H9 (cell line): ENCODE measurements around the gene AFAP1L2. TPM values are rescaled to one million over a fixed set of nuclear protein-coding genes. Genes with fewer than 3 reads are reported as not detected.

Experiments
- DNase-seq: peaks from one replicate; pipeline ENCODE4 v3.0.0-alpha.2; 2017
- H2AFZ ChIP-seq: one replicate; pipeline ENCODE4 v1.6.1; 2013; ENCODE audit warnings: mild to moderate bottlenecking, low read length, control low read depth, moderate library complexity
- H2AK5ac ChIP-seq: 2 replicates; pipeline ENCODE4 v1.6.1; 2013; ENCODE audit warnings: low read length, control low read depth, mixed read lengths; ENCODE audit not compliant: insufficient read length
- H2BK120ac ChIP-seq: one replicate; pipeline ENCODE4 v1.6.1; 2013; ENCODE audit warnings: low read depth, mild to moderate bottlenecking, low read length, control low read depth, inconsistent platforms; ENCODE audit not compliant: poor library complexity, severe bottlenecking
- H2BK12ac ChIP-seq: 2 replicates; pipeline ENCODE4 v1.6.1; 2013; ENCODE audit warnings: low read length, control low read depth, mixed read lengths, low read depth; ENCODE audit not compliant: insufficient read length
- H2BK15ac ChIP-seq: 2 replicates; pipeline ENCODE4 v1.6.1; 2013; ENCODE audit warnings: low read depth, low read length, control low read depth
- H2BK20ac ChIP-seq: one replicate; pipeline ENCODE4 v1.6.1; 2013; ENCODE audit warnings: low read depth, mild to moderate bottlenecking, low read length, control low read depth, inconsistent platforms; ENCODE audit not compliant: poor library complexity, severe bottlenecking
- H2BK5ac ChIP-seq: 2 replicates; pipeline ENCODE4 v1.6.1; 2013; ENCODE audit warnings: low read length, control low read depth, mixed read lengths; ENCODE audit not compliant: insufficient read length
- H3K14ac ChIP-seq: 2 replicates; pipeline ENCODE4 v1.6.1; 2013; ENCODE audit warnings: low read length, control low read depth; ENCODE audit not compliant: insufficient read depth
- H3K18ac ChIP-seq: 2 replicates; pipeline ENCODE4 v1.6.1; 2013; ENCODE audit warnings: low read depth, mild to moderate bottlenecking, mixed read lengths, low read length, control low read depth; ENCODE audit not compliant: insufficient read length
- H3K23ac ChIP-seq: 2 replicates; pipeline ENCODE4 v1.6.1; 2013; ENCODE audit warnings: low read length, control low read depth, mixed read lengths, low read depth; ENCODE audit not compliant: insufficient read length
- H3K23me2 ChIP-seq: 2 replicates; pipeline ENCODE4 v1.6.1; 2013; ENCODE audit warnings: low read depth, mild to moderate bottlenecking, mixed read lengths, low read length, control low read depth; ENCODE audit not compliant: insufficient read length, poor library complexity, severe bottlenecking
- H3K27ac ChIP-seq: 2 replicates; pipeline ENCODE4 v1.5.1; 2013; ENCODE audit warnings: low read length, control low read depth, mixed read lengths, low read depth; ENCODE audit not compliant: insufficient read length
- H3K27me3 ChIP-seq: 2 replicates; pipeline ENCODE4 v1.6.1; 2013; ENCODE audit warnings: low read length, control low read depth, inconsistent platforms; ENCODE audit not compliant: insufficient read depth
- H3K4ac ChIP-seq: 2 replicates; pipeline ENCODE4 v1.6.1; 2013; ENCODE audit warnings: low read depth, mild to moderate bottlenecking, control low read depth, inconsistent platforms, low read length, moderate library complexity
- H3K4me1 ChIP-seq: 2 replicates; pipeline ENCODE4 v1.6.1; 2013; ENCODE audit warnings: low read length, control low read depth, inconsistent platforms; ENCODE audit not compliant: insufficient read depth
- H3K4me2 ChIP-seq: 2 replicates; pipeline ENCODE4 v1.6.1; 2013; ENCODE audit warnings: low read length, control low read depth, mixed read lengths; ENCODE audit not compliant: insufficient read length, insufficient read depth
- H3K56ac ChIP-seq: 2 replicates; pipeline ENCODE4 v1.6.1; 2013; ENCODE audit warnings: low read depth, mild to moderate bottlenecking, mixed read lengths, low read length, control low read depth; ENCODE audit not compliant: insufficient read length
- H3K79me1 ChIP-seq: 2 replicates; pipeline ENCODE4 v1.6.1; 2013; ENCODE audit warnings: low read depth, mild to moderate bottlenecking, moderate library complexity, low read length, control low read depth, inconsistent platforms; ENCODE audit not compliant: insufficient read depth, poor library complexity, severe bottlenecking
- H3K79me2 ChIP-seq: 2 replicates; pipeline ENCODE4 v1.6.1; 2013; ENCODE audit warnings: low read length, control low read depth, inconsistent platforms; ENCODE audit not compliant: insufficient read depth
- H3K9ac ChIP-seq: 2 replicates; pipeline ENCODE4 v1.6.1; 2013; ENCODE audit warnings: low read length, control low read depth, mixed read lengths; ENCODE audit not compliant: insufficient read length; ENCODE audit errors: extremely low read depth
- H3K9me3 ChIP-seq: one replicate; pipeline ENCODE4 v1.6.1; 2013; ENCODE audit warnings: low read depth, low read length, inconsistent platforms; ENCODE audit not compliant: control insufficient read depth
- H3T11ph ChIP-seq: one replicate; pipeline ENCODE4 v1.6.1; 2013; ENCODE audit warnings: mild to moderate bottlenecking, low read length, control low read depth, inconsistent platforms
- H4K20me1 ChIP-seq: one replicate; pipeline ENCODE4 v1.6.1; 2013; ENCODE audit not compliant: control insufficient read depth, insufficient read length, insufficient read depth
- H4K5ac ChIP-seq: 2 replicates; pipeline ENCODE4 v1.6.1; 2013; ENCODE audit warnings: low read depth, mild to moderate bottlenecking, mixed read lengths, low read length, control low read depth; ENCODE audit not compliant: insufficient read length
- H4K8ac ChIP-seq: replicated peaks from 2 replicates; pipeline ENCODE4 v1.6.1; 2013; ENCODE audit warnings: low read length, control low read depth, mixed read lengths, low read depth; ENCODE audit not compliant: insufficient read length
- H4K91ac ChIP-seq: 2 replicates; pipeline ENCODE4 v1.6.1; 2013; ENCODE audit warnings: low read depth, mild to moderate bottlenecking, moderate library complexity, mixed read lengths, low read length, control low read depth; ENCODE audit not compliant: insufficient read length
- H3K27ac Mint-ChIP-seq, 3 experiments: 2 replicates in 2 of 3; 3 replicates in 1 of 3; pipeline ENCODE4 v1.8.0; 2020 to 2021; ENCODE audit warnings: mixed read lengths in 3 of 3, mild to moderate bottlenecking in 1 of 3, moderate library complexity in 1 of 3
- H3K27me3 Mint-ChIP-seq: 2 replicates; pipeline ENCODE4 v1.8.0; 2021; ENCODE audit warnings: low read depth, mild to moderate bottlenecking, moderate library complexity, mixed read lengths
- H3K36me3 Mint-ChIP-seq, 3 experiments: 2 replicates in 2 of 3; 3 replicates in 1 of 3; pipeline ENCODE4 v1.8.0; 2020 to 2021; ENCODE audit warnings: low read depth in 3 of 3, mixed read lengths in 3 of 3; ENCODE audit not compliant: insufficient read depth in 1 of 3
- H3K4me1 Mint-ChIP-seq, 2 experiments: 2 replicates each; pipeline ENCODE4 v1.8.0; 2020; ENCODE audit warnings: mixed read lengths in 2 of 2
- H3K4me3 Mint-ChIP-seq, 2 experiments: 2 replicates in 1 of 2; 3 replicates in 1 of 2; pipeline ENCODE4 v1.8.0; 2020 to 2021; ENCODE audit warnings: mild to moderate bottlenecking in 2 of 2, mixed read lengths in 2 of 2, moderate library complexity in 1 of 2
- H3K9me3 Mint-ChIP-seq, 2 experiments: 2 replicates in 1 of 2; 3 replicates in 1 of 2; pipeline ENCODE4 v1.8.0; 2020; ENCODE audit warnings: mild to moderate bottlenecking in 2 of 2, mixed read lengths in 2 of 2, moderate library complexity in 1 of 2
- CTCF ChIP-seq: fragments of 200-600 bp; sonication (generic); conservative IDR thresholded peaks from 3 replicates; pipeline ENCODE4 v1.8.0; 2021; ENCODE audit warnings: antibody characterized with exemption, mild to moderate bottlenecking
- WGBS: extraction: QIAGEN DNeasy Blood & Tissue Kit; methylation state at CpG from one replicate; pipeline ENCODE4 v1.1.7; 2013; ENCODE audit warnings: missing lambda C conversion rate, low lambda C conversion rate, mixed read lengths; ENCODE audit not compliant: insufficient read length; ENCODE audit errors: extremely low coverage; 5-methylcytosine and 5-hydroxymethylcytosine counted together
- total RNA-seq: library from RNA; stranded (reverse); gene quantifications from 2 replicates; pipeline ENCODE4 v1.2.1, GENCODE V29; 2021

Gene AFAP1L2
- total RNA-seq, 1 experiment from 2014 or later = 0.77 TPM

- no peak overlapping the region for H3K4me2 ChIP-seq
- DNase-seq = no peak
- Mint-ChIP-seq H3K4me3 (no peak overlapping the region), H3K27me3 (peaks cover 3% of the 10 kb centered on the region), H3K27ac (no peak overlapping the region), H3K36me3 (no peaks in the 10 kb centered on the region), H3K9me3 (no peaks in the 10 kb centered on the region), H3K4me1 (no peaks in the 10 kb centered on the region)
- H3K23me2 ChIP-seq = no peaks in the 10 kb centered on the region
- H3K79me2 ChIP-seq = no peaks in the 10 kb centered on the region
- TF ChIP-seq CTCF = no peak
- H4K20me1 ChIP-seq = no peaks in the 10 kb centered on the region
- no peaks in the 10 kb centered on the region for H3K9me3 ChIP-seq
- no peak overlapping the region for H3T11ph ChIP-seq
- no peak overlapping the region for H3K56ac ChIP-seq
- H3K79me1 ChIP-seq = no peaks in the 10 kb centered on the region
- no peaks in the 10 kb centered on the region for H3K27me3 ChIP-seq
- H3K27ac ChIP-seq = no peak overlapping the region
- H2BK120ac ChIP-seq = no peak overlapping the region
- no peak overlapping the region for H4K8ac ChIP-seq
- no peak overlapping the region for H2AFZ ChIP-seq
- H3K14ac ChIP-seq = no peak overlapping the region
- no peaks in the 10 kb centered on the region for H3K4me1 ChIP-seq
- no peak overlapping the region for H2BK5ac ChIP-seq
- H2AK5ac ChIP-seq = no peak overlapping the region
- no peak overlapping the region for H3K23ac ChIP-seq
- no peak overlapping the region for H2BK12ac ChIP-seq
- H4K5ac ChIP-seq = no peak overlapping the region
- no peak overlapping the region for H3K18ac ChIP-seq
- no peak overlapping the region for H4K91ac ChIP-seq
- no CpG with 5 or more reads among the region's 4 CpGs for WGBS
- H3K4ac ChIP-seq = no peak overlapping the region
- no peak overlapping the region for H3K9ac ChIP-seq
- H2BK20ac ChIP-seq = no peak overlapping the region
- no peak overlapping the region for H2BK15ac ChIP-seq
These were observed 125.0 kb downstream of the AFAP1L2 start for GRCh38 chr10:114279289-114279688.
